ENCODE results near the gene PLPPR1.

Gene PLPPR1

GRCh38 chr9:101132801-101133200 lies 104.3 kb downstream of the PLPPR1 start:
- Histone ChIP-seq H3K9me3 (ENCODE audit: low read length) (no peaks in the 10 kb centered on the region), H3K36me3 (ENCODE audit: insufficient read depth, low read length) (no peaks in the 10 kb centered on the region), H3K9ac (ENCODE audit: low read length) (no peak overlapping the region), H3K27ac (ENCODE audit: low read depth, low read length, poor library complexity, severe bottlenecking) (no peak overlapping the region), H3K4me3 (ENCODE audit: low read depth, low read length, poor library complexity, severe bottlenecking) (no peak overlapping the region), H3K9me2 (ENCODE audit: low read depth, low read length) (no peaks in the 10 kb centered on the region), H4K20me1 (ENCODE audit: insufficient read depth, low read length) (no peaks in the 10 kb centered on the region), H3K79me2 (ENCODE audit: insufficient read depth, low read length) (no peaks in the 10 kb centered on the region), H3K4me1 (ENCODE audit: insufficient read depth, low read length, severe bottlenecking) (no peaks in the 10 kb centered on the region), H3K27me3 (ENCODE audit: insufficient read depth, low read length) (no peaks in the 10 kb centered on the region), H2AFZ (ENCODE audit: low read length) (no peak overlapping the region), H3K4me2 (ENCODE audit: low read length) (no peak overlapping the region), H3F3A (ENCODE audit: insufficient read depth, low read length) (no peaks in the 10 kb centered on the region)
- TF ChIP-seq EZH2 (IDR thresholded peaks at IDR 0.05; ENCODE audit: borderline replicate concordance, low read length) (no peak), CTCF (IDR thresholded peaks at IDR 0.05; ENCODE audit: low read length) (no peak)

- Histone ChIP-seq H3K27ac (ENCODE audit: low read depth, low read length, poor library complexity, severe bottlenecking) (no peak overlapping the region), H3K4me1 (ENCODE audit: insufficient read depth, low read length, severe bottlenecking) (no peaks in the 10 kb centered on the region), H4K20me1 (ENCODE audit: insufficient read depth, low read length) (no peaks in the 10 kb centered on the region), H3K4me3 (ENCODE audit: low read depth, low read length, poor library complexity, severe bottlenecking) (no peak overlapping the region), H2AFZ (ENCODE audit: low read length) (no peak overlapping the region), H3K27me3 (ENCODE audit: insufficient read depth, low read length) (no peaks in the 10 kb centered on the region), H3K9ac (ENCODE audit: low read length) (no peak overlapping the region), H3K36me3 (ENCODE audit: insufficient read depth, low read length) (no peaks in the 10 kb centered on the region), H3K79me2 (ENCODE audit: insufficient read depth, low read length) (no peaks in the 10 kb centered on the region), H3K4me2 (ENCODE audit: low read length) (no peak overlapping the region), H3F3A (ENCODE audit: insufficient read depth, low read length) (no peaks in the 10 kb centered on the region), H3K9me2 (ENCODE audit: low read depth, low read length) (no peaks in the 10 kb centered on the region), H3K9me3 (ENCODE audit: low read length) (no peaks in the 10 kb centered on the region)
- TF ChIP-seq EZH2 (IDR thresholded peaks at IDR 0.05; ENCODE audit: borderline replicate concordance, low read length) (no peak), CTCF (IDR thresholded peaks at IDR 0.05; ENCODE audit: low read length) (no peak)
Observed at GRCh38 chr9:101138509-101138908, 110.0 kb downstream of the PLPPR1 start.

GRCh38 chr9:101139082-101139481 lies 110.6 kb downstream of the PLPPR1 start:
- no peak for TF ChIP-seq EZH2 (IDR thresholded peaks at IDR 0.05; ENCODE audit: borderline replicate concordance, low read length)
- no peak for TF ChIP-seq CTCF (IDR thresholded peaks at IDR 0.05; ENCODE audit: low read length)
- H3K4me1 ChIP-seq (ENCODE audit: insufficient read depth, low read length, severe bottlenecking) = no peaks in the 10 kb centered on the region
- no peaks in the 10 kb centered on the region for H4K20me1 ChIP-seq (ENCODE audit: insufficient read depth, low read length)
- no peaks in the 10 kb centered on the region for H3K36me3 ChIP-seq (ENCODE audit: insufficient read depth, low read length)
- H3K4me3 ChIP-seq (ENCODE audit: low read depth, low read length, poor library complexity, severe bottlenecking) = no peak overlapping the region
- H3K9ac ChIP-seq (ENCODE audit: low read length) = no peak overlapping the region
- H3F3A ChIP-seq (ENCODE audit: insufficient read depth, low read length) = no peaks in the 10 kb centered on the region
- H2AFZ ChIP-seq (ENCODE audit: low read length) = no peak overlapping the region
- H3K9me3 ChIP-seq (ENCODE audit: low read length) = no peaks in the 10 kb centered on the region
- H3K27ac ChIP-seq (ENCODE audit: low read depth, low read length, poor library complexity, severe bottlenecking) = no peak overlapping the region
- H3K79me2 ChIP-seq (ENCODE audit: insufficient read depth, low read length) = no peaks in the 10 kb centered on the region
- no peaks in the 10 kb centered on the region for H3K27me3 ChIP-seq (ENCODE audit: insufficient read depth, low read length)
- no peak overlapping the region for H3K4me2 ChIP-seq (ENCODE audit: low read length)
- H3K9me2 ChIP-seq (ENCODE audit: low read depth, low read length) = no peaks in the 10 kb centered on the region

Measured in OCI-LY1 (cell line).